AG09309 (cell line): ENCODE results near the gene PRSS8.
"Not testable (repeated sequence)": the region's sequence is repeated elsewhere in the genome, so short reads cannot be mapped to it uniquely, and the experiment has no call there.

ENCODE experiments used
- DNase-seq: peaks from one replicate; pipeline ENCODE4 v3.0.0-alpha.2; 2010; ENCODE audit warnings: low read depth
- H3K4me3 ChIP-seq: 2 replicates; pipeline ENCODE4 v1.5.1; 2011; ENCODE audit warnings: mild to moderate bottlenecking, low read depth, low read length, moderate library complexity; ENCODE audit not compliant: control insufficient read depth
- TF ChIP-seq, protein P1 (sequence below): IDR thresholded peaks from 2 replicates; pipeline ENCODE4 v1.5.1; 2011; ENCODE audit warnings: mild to moderate bottlenecking, low read depth, low read length, inconsistent platforms; ENCODE audit not compliant: insufficient read depth, control insufficient read depth; ENCODE audit errors: missing control alignments

PRSS8 gene

DNA sequence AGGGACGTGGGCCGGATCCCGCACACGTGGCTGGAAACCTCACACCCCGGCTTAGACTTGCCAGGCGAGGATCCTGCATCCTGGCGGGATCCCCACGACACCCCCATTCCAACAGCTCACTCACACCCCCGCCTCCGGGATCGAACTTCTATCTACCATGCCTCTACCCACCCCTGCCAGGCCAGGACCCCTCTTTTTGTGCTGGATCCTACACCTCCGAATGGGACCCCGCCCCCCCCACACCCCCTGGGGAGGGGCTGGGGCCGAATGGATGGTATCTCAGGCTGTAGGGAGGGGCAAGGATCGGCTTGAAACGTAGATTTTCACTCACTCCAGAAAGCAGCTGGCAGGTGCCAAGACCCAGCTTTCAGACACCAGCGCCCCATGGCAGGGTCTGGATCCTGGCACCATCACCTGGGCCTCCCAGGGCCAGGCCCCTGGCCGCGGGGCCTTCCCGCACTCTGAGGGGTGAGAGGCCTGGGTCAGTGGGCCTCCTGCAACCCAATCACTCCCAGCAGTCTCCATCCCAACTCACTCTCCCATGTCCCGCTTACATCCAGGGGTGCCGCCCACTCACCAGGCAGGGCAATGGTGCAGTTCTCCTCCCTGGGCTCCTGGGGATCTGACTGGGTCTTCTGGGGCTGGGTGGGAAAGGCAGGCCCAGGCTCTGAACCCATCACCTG is 7.6 kb upstream of the PRSS8 start:
- TF ChIP-seq, protein P1, sequence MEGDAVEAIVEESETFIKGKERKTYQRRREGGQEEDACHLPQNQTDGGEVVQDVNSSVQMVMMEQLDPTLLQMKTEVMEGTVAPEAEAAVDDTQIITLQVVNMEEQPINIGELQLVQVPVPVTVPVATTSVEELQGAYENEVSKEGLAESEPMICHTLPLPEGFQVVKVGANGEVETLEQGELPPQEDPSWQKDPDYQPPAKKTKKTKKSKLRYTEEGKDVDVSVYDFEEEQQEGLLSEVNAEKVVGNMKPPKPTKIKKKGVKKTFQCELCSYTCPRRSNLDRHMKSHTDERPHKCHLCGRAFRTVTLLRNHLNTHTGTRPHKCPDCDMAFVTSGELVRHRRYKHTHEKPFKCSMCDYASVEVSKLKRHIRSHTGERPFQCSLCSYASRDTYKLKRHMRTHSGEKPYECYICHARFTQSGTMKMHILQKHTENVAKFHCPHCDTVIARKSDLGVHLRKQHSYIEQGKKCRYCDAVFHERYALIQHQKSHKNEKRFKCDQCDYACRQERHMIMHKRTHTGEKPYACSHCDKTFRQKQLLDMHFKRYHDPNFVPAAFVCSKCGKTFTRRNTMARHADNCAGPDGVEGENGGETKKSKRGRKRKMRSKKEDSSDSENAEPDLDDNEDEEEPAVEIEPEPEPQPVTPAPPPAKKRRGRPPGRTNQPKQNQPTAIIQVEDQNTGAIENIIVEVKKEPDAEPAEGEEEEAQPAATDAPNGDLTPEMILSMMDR: no peak
- DNase-seq: no peak
- H3K4me3 ChIP-seq: no peak overlapping the region; the same call in 1 of the 2 replicates

DNA sequence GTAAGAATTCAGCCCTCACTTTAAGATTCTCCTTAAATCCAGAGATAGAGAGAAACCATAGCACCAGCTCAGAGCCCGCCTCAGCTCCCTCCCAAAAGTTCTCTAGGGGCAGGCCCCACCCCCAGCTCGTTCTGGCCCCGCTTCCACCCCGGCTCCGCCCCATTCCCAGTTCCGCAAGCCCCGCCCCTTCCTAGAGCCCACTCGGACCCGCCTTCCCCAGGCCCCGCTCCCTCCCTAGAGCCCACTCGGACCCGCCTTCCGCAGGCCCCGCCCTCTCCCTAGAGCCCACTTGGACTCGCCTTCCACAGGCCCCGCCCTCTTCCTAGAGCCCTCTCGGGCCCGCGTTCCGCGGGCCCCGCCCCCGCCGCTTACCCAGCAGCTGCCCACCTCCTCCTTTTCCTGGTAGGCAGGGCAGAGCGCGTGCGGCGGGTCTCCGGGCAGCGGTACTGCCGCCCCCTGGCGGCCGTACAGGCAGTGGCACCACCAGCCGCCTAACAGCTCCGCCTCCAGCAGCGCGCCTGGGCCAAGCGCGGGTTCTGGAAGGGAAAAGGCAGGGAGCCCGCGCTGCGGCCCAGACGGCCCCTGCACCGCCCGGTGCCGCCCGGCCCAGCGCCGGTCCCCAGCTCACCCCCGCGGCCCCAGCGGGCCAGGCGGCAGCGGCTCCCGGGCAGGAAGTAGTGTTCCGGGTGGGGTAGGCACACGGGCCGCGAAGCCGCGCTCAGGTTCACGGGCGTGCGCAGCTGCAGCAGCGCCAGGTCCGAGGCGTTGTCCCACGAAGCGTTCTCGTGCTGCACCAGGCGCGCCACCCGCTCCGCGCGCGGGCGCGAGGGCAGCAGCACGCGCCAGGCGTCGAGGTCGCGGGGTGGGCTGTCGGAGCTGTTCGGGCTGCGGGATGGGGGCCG is 6.8 kb upstream of the PRSS8 start:
- DNase-seq: peak; percentile 94
- H3K4me3 ChIP-seq: peak overlapping the region; percentile 25
- TF ChIP-seq, protein P1: peak; percentile 89

DNA sequence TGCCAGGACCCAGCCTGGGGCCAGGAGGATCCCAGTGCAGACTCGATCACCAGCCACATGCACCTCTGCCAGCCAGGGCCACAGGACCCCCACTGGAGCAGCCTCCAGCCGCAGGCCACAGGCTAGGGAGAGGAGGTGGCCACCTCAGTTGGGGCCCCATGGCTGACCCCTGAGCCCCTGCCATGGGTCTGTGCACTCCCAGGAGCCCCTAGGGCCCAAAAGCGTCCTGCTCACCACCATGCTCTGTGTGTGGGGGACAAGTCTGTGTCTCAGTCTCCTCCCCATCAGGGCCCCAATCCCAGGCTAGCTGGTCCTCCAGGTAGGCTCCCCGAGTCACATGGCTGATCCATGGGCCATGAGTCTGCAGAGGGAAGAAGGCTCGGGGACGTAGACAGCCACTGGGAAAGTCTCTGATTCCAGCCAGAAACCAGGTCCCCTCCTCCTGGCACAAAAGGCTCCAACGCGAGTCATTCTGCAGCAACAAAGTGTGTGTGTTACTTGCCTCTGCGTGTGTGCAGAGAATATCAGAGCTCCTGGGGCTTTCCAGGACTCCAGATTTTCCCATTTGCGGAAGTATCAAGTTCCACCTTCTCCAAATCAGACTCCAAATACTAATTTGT is 6.1 kb upstream of the PRSS8 start:
- TF ChIP-seq, protein P1: no peak
- H3K4me3 ChIP-seq: peak overlapping the region; percentile 17
- peak; percentile 41 for DNase-seq

DNA sequence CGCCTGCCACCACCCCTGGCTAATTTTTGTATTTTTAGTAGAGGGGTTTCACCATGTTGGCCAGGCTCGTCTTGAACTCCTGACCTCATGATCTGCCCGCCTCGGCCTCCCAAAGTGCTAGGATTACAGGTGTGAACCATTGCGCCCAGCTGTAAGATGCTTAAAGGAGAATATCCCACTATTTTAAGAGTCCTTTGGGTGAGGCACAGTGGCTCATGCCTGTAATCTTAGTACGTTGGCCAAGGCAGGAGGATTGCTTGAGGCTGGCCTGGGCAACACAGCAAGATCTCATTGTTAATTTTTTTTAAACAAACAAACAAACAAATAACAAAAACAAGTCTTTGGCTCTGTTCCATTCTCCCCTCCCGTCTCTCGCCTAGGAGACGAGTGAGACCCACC is 5.5 kb upstream of the PRSS8 start:
- DNase-seq, H3K4me3 ChIP-seq: not testable (repeated sequence)

DNA sequence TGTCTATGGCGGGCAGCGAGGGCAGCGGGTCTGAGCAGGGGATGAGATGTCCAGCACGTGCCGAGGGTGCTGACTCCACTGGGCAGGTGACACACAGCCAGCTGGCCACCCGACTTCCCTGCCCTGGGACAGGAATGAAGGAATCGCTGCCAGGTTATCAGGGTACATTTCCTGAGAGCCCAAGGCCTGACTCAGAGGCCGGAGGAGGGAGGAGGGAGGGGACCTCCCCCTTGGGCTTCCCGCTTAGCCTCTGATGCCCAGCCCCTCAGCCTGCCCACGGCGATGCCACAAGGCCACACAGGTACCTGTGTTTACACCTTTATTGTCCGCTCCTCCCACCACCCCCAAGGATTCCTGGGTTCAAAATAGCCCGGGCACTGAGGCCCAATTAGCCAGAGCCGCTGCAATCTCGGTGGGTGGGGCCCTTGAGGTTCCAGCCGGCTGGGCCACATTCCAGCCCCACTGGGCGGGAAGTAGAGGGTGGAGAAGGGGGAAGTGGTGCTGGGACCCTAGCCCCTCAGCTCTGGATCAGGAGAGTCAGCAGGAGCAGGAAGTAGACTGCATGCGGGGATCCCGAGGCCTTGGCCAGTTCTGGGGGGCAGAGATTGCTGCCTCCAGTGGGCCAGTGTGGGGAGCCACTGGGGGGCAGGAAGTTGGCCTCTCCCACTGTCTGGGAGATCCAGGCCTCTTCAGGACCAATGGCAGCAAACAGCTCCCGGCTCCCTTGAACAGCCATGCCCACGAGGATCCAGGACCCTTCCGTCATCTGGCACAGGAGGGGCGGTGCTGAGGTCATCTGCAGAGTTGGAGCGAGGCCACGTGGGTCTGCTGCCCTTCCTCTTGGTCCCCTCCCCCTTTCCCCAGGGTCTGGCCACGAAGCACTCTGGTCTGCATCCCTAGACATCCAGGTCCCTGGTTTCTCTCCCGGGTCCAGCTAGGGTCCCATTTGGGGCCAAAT is 3.4 kb upstream of the PRSS8 start:
- DNase-seq: no peak
- no peak overlapping the region for H3K4me3 ChIP-seq
- TF ChIP-seq, protein P1: no peak

DNA sequence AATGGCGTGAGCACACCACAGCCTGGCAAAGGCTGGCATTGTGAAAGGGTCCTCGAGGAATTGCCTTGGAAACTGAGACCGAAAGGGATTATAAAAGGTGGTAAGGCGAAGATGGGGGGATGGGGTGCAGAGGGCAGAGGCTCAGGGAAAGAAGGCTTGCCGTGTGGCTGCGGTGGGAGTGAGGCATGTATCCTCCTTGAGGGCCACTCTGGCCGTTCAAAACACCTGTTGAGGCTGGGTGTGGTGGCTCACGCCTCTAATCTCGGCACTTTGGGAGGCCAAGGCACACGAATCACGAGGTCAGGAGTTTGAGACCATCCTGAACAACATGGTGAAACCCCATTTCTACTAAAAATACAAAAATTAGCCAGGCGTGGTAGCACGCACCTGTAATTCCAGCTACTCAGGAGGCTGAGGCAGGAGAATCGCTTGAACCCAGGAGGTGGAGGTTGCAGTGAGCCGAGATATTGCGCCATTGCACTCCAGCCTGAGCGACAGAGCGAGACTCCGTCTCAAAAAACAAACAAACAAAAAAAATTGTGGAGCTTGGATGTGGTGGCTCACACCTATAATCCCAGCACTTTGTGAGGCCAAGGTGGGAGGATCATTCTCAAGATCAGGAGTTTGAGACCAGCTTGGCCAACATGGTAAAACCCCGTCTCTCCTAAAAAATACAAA is 1.4 kb upstream of the PRSS8 start:
- not testable (repeated sequence) for DNase-seq, H3K4me3 ChIP-seq

DNA sequence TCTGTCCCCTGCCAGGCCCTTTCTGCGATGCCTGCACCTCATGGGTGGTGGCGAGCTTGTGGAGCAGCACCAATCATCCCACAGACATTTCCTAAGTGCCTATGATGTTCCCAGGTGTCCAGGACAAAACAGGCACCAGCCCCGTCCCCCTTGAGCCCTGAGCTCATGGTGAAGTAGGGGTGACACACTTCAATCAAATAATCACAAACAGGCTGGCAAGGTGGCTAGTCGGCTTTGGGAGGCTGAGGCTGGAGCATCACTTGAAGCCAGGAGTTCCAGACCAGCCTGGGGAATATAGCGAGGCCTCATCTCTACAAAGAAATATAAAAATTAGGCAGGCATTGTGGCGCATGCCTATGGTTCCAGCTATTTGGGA is 748 bp upstream of the PRSS8 start:
- no peak overlapping the region for H3K4me3 ChIP-seq
- no peak for DNase-seq
- TF ChIP-seq, protein P1: no peak
